Activated T-helper 1 cell treated with Interleukin-2 at 50 U/mL for 16 hours (primary cell): Measurements from ENCODE around the gene MRPL12.

ENCODE experiments used
- DNase-seq: peaks from one replicate; pipeline ENCODE4 v3.0.0-alpha.2; 2020; ENCODE audit warnings: low read depth

The MRPL12 gene

DNA sequence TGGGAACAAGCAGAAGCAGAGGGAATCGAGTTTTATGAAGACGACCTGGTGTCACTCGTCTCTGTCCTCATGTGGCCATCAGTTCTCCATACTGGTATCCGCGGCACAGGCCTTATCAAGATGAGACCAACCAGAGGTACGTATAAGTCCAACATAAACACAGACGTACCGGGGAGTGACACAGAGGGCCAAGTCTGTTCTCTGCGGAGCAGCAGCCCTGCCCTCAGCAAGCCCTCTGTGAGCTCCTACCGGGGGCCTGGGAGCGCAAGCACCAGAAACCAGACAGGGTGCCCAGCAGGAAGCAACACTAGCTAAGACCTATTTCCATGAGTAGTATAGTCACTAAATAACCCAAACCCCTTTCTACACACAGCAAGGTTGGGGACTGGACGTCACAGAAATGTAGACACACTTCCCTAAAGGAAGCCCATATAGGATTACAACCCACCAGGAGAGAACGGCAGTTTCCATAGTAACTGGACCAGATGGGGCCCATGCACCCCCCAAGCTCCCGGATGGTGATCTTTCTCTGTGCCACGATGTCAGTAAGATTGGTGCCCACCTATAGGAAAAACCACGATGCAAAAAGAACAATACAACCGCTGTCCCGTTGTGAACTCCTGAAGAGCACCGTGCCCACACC, 20.5 kb upstream of the MRPL12 start:
- DNase-seq: no peak

- DNase-seq: no peak
Observed at GRCh38 chr17:81683208-81683583, 20.0 kb upstream of the MRPL12 start.

GRCh38 chr17:81683584-81684441, 19.4 kb upstream of the MRPL12 start, which contains the start of the genes ARL16 and HGS:
Gene ARL16 (minus strand): TSS chr17:81683797. CDS start chr17:81683753, 44 bp downstream.
Gene HGS (plus strand): TSS chr17:81684011. CDS start chr17:81684067, 56 bp downstream.
- DNase-seq: peak; percentile 97

GRCh38 chr17:81684442-81684911, 18.7 kb upstream of the MRPL12 start:
- no peak for DNase-seq

DNA sequence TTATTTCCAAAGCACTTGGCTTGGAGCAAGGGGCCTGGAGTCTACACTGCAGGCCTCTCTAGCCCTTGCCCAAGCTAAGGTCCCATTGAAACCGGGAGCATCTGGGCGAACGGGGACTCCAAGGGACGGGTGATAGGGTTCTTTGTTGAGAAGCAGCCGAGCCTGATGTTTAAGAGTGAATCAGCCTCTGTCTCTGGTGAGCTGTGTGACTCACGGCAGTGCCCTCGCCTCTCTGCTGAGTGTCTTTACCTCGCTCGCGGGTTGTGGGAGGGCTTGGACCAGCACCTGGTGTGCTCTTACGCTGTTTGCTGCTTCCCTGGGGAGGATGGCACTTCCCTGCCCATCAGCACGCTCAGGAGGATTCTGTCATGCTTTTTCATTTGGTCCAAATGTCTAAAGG, 18.1 kb upstream of the MRPL12 start:
- no peak for DNase-seq

GRCh38 chr17:81686614-81687013, 16.6 kb upstream of the MRPL12 start:
- no peak for DNase-seq

DNA sequence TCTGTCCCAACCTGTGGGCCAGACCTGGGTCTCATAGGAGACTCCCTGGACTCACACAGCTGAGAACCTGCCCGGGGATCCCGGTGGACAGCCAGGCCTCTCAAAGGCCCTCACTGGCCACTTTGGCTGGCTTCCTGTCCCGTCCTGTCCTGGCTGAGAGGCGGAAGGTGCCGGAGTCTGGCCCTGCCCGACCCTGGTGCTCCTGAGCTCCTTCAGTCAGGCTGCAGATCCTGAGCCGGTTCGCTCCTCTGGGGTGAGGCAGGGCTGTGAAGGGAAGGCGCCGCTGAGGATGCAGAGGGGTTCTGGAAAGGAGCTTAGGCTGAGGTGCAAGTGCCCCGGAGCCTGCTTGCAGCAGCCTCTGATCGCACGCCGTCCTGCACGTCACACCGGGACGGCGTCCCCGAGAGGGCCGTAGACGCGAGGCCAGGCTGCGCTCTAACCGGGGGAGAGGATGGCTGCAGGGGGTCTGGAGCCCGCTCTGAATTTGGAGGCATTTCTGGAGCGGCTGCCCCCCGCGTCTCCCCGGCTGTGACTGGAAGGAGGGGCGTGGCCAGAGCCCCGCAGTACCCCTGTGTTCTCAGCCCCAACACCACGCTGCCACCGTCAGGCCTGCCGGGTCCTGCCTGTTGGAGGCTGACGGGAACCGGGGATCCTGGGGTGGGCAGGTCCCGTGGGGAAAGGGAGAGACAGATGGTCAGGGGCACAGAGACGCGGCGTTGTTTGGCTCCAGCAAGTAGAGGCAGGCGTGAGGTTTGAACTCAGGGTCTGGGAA, 15.2 kb upstream of the MRPL12 start:
- no peak for DNase-seq

DNA sequence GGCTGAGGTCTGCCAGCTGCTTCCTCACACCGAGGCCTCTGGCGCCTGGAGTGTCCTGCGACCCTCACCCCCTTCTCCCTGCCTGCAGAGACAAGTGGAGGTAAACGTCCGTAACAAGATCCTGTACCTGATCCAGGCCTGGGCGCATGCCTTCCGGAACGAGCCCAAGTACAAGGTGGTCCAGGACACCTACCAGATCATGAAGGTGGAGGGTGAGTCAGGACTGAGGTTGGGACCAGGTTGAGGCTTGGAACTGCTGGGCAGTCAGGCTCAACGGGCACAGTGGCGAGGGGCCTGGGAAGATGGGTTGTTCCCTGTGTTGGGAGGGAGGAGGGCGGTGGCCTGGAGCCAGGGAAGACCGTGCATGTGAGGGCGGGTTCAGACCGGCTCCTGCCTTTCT, 14.6 kb upstream of the MRPL12 start:
- DNase-seq: no peak

- no peak for DNase-seq
Observed at GRCh38 chr17:81690066-81690465, 13.1 kb upstream of the MRPL12 start.

DNA sequence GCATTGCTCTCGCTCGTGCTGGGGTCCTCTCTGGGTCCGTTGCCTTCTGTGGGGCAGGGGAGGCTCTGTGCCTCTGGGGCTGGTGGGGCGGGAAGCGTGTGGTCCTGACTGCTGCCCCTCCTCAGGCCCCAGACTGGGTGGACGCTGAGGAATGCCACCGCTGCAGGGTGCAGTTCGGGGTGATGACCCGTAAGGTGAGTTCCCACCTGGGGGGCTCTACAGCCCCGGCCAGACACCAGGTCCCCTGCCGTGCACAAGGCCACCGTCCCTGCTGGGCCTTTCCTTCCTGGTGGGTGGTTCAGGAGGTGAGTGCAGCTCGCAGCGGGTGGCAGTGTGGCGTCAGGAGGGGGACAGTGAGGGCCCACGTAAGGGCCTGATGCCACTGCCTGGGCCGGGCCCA, 12.6 kb upstream of the MRPL12 start:
- DNase-seq: no peak

DNA sequence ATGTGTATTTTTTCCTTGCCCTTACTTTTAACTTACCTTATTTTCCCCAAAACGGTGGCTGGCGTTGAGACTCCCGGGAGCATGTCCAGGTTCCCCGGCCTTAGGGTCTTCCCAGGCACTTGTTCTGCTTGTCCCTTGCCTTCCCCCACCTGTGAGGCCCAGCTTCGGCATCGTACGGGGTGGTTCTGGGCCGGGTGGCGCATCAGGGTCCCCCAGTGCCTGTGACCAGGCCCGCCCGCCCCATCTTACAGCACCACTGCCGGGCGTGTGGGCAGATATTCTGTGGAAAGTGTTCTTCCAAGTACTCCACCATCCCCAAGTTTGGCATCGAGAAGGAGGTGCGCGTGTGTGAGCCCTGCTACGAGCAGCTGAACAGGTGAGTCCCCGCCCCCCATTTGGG, 12.0 kb upstream of the MRPL12 start:
- no peak for DNase-seq

GRCh38 chr17:81691608-81692007, 11.6 kb upstream of the MRPL12 start:
- DNase-seq: no peak

GRCh38 chr17:81693509-81694210, 9.5 kb upstream of the MRPL12 start:
- DNase-seq: no peak

- DNase-seq: no peak
Observed at GRCh38 chr17:81694810-81695209, 8.4 kb upstream of the MRPL12 start.

DNA sequence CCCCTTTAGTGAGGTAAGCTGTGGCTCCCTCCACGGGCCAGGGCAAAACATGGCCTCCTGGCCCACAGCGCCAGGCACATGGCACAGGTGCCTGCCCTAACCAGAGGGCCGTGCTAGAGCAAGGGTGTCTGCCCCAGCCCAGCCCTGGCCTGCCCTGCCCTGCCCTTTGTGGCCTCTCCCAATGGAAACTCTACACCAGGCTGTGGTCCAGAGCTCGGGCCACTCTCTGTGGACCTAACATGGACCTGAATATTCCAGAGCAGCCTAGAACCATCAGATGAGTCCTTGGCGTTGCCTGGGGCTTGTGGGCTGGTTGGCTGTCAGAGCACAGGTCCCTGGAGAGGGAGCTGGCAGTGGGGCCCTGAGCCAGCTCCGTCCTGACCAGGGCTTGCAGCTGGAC, 8.0 kb upstream of the MRPL12 start:
- DNase-seq: no peak

DNA sequence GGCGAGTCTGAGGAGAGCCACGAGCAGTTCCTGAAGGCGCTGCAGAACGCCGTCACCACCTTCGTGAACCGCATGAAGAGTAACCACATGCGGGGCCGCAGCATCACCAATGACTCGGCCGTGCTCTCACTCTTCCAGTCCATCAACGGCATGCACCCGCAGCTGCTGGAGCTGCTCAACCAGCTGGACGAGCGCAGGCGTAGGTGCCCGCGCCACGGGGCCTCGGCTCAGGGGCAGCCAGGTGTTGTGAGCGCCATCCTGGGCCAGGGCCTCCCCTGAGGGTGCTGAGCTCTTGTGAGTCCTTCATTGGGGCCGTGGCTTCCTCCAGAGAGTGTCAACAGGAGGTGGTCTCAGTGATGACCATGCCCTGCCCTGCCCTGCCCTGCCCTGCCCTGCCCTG, 7.4 kb upstream of the MRPL12 start:
- no peak for DNase-seq

DNA sequence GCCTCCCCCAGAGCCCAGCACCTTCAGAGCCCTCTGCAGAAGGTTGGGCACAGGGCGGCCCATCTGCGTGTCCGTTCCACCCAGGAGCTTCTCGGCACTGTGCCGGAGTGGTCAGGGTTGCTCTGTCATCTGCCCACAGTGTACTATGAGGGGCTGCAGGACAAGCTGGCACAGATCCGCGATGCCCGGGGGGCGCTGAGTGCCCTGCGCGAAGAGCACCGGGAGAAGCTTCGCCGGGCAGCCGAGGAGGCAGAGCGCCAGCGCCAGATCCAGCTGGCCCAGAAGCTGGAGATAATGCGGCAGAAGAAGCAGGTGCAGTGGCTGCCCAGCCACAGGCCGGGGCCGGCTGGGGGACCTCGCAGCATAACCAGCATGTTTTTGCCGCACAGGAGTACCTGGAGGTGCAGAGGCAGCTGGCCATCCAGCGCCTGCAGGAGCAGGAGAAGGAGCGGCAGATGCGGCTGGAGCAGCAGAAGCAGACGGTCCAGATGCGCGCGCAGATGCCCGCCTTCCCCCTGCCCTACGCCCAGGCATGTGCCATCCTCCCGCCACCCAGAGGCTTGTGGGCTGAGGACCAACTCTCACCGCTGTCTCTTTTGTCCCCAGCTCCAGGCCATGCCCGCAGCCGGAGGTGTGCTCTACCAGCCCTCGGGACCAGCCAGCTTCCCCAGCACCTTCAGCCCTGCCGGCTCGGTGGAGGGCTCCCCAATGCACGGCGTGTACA, 6.8 kb upstream of the MRPL12 start:
- DNase-seq: no peak

DNA sequence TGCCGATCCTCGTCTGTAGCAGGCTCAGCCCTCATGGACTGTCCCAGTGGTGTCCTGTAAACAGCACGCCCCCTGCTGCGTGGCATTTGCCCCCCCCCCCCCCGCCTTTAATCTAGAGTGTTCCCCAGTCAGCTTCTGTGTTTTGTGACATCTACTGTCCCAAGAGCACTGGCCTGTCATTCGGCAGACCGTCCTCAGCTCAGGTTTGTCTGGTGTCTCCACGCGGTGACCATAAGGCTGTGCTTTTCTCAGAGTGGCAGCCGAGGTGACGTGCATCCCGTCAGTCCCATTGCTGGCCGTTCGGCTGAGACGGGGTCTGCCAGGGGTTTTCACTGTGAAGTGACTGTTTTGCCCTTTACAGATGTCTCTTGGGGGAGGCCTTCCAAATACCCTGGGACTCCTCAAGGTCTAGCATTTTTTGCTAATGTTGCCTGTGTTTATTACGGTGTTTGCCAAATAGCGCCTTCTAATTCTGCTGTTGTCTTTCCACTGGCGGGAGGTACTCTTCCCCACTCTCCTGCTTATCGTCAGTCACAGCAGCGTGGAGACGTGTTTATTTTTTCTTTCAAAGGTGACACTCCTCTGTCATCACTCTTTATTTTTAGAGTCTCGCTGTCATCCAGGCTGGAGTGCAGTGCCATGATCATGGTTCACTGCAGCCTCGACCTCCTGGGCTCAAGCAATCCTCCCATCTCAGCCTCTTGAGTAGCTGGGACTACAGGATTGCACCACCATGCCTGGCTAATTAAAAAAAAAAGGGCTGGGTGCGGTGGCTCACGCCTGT, 5.7 kb upstream of the MRPL12 start:
- DNase-seq: no peak

DNA sequence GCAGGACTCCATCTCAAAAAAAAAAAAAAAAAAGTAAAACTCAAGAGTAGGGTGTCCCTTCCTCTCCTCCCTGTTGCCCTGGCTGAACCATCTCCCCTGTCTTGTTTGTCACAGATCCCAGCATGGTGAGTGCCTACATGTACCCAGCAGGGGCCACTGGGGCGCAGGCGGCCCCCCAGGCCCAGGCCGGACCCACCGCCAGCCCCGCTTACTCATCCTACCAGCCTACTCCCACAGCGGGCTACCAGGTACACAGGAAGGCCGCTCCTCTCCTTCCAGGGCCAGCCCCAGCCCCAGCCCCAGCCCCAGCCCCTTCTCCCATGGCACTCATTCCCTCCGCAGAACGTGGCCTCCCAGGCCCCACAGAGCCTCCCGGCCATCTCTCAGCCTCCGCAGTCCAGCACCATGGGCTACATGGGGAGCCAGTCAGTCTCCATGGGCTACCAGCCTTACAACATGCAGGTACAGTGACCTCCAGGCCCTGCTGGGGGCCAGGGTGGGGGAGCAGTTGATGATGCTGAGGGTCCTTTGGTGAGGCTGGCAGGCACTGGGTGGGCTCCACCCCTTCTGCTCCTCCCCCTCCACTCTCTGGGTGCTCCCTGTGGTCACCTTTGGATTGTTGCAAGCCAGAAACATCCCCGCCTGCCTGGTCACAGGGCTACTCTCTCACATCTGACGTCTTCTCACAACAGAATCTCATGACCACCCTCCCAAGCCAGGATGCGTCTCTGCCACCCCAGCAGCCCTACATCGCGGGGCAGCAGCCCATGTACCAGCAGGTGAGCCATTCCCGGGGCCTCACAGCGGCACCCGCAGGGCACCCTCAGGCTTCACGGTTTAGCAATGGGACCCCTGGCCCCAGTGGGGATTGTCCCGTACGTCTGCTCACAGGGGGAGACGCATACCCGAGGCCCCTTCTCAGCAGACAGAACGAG, 2.5 kb upstream of the MRPL12 start:
- DNase-seq: no peak
